Measurements from ENCODE around the gene FRS3. TPM values are rescaled to one million over a fixed set of nuclear protein-coding genes. Genes with fewer than 3 reads are reported as not detected.

FRS3 gene
- total RNA-seq, 1 donor from 2014 or later: 7.5 TPM

GRCh38 chr6:41728073-41728936, 51.4 kb downstream of the FRS3 start:
- no peak for DNase-seq (ENCODE audit: low spot score)

- no peak for DNase-seq (ENCODE audit: low spot score)
Observed at GRCh38 chr6:41727705-41728072, 52.0 kb downstream of the FRS3 start.

DNA sequence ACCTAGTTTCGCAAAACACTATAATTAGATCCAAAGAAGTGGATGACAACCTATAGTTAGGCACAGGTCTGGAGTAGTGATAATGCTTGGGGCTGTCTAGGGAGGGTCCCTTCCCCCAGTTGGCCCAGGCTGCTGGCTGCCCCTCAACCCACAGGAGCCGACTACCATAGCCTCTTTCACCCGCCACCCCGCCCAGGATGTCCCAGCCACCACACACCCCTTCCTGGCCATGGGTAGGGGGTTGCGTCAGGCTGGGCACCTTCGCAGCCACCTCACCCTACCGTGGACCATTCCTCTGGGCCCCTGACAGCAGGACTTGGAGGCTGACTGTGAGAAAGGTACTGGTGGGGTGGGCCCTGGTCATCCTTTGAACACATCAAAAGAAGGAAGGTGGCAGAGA, 52.8 kb downstream of the FRS3 start:
- no peak for DNase-seq (ENCODE audit: low spot score)

- no peak for DNase-seq (ENCODE audit: low spot score)
Observed at GRCh38 chr6:41724586-41725501, 54.9 kb downstream of the FRS3 start.

DNA sequence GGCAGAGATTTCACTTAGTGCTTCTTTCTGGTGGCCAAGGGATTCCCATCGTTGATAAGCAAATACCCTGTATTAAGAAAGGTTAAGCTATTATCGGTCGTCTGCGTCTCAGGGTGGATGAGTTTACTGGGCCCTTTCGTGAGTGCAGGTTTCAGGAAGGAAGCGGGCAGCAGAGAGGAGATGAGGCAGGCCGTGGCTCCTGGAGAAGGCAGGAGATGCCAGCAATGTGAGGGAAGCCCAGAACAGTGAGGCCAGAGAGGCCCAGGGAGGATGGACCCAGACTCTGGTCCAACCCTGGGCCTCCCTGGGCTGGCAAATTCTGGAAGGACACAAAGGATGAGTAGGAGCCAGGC, 55.5 kb downstream of the FRS3 start:
- no peak for DNase-seq (ENCODE audit: low spot score)

DNA sequence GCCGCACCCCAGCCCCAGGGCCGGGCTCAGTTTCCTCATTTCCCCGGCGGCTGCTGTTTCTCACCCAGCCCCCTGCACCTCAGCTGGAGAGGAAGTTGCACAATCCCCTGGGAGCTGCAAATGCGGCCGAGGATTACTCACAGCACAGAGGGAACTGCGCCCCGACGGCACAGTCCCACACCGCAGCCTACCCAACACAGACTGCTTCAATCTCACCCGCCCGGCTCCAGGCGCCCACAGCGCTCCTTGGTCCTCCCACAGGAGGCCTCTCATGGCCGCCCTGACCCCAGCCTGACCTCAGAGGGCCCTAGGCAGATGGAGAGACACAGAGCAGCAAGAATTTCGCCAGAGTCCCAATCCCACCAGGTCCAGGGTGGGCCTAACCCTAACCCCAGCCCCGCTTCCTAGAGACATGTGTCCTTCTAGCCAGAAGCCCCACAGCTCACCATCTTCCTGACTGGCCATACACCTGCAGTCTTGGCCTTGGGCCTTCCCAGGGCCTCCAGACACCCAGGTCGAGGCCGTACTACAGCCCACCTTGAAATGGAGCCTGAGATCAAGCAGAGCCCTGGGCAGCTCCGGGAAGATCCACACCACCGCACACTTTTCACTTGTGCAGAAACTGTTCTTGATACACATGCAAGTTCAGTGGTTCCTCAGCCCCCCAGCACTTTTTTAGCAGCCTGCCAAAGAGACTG, 56.0 kb downstream of the FRS3 start:
- peak; percentile 88 for DNase-seq (ENCODE audit: low spot score)

DNA sequence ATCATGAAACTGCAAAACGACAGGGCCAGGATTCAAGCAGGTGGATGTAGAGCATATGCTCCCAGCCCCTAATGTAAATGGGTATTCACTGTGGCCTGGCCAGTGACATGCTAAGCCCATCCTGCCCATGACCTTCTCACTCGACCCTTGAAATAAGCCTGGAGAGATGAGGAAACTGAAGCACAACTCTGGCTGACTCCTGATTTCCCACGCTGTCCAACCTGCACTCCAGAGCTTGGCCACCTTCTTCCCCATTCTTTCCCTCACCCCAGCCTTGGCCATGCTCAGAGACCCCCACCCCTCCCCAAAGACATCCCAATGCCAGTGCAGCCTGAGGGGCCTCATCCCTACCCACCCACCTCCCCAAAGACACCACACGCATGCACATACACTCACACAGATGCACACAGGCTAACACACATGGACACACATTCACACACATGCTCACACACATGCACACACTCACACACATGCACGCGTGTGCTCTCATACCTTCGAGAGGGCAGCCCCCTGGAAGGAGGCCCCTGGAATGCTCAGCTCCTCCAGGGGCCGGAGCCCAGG, 56.7 kb downstream of the FRS3 start:
- DNase-seq (ENCODE audit: low spot score): no peak

GRCh38 chr6:41721414-41721813, 58.3 kb downstream of the FRS3 start:
- DNase-seq (ENCODE audit: low spot score): no peak

- DNase-seq (ENCODE audit: low spot score): no peak
Observed at GRCh38 chr6:41720783-41721182, 58.9 kb downstream of the FRS3 start.

GRCh38 chr6:41720262-41720620, 59.5 kb downstream of the FRS3 start:
- DNase-seq (ENCODE audit: low spot score): no peak

Other genes starting within 250 kb of the FRS3 start
- 25.1 TPM for gene FOXP4, start 233.5 kb downstream of the FRS3 start, total RNA-seq
- 36.7 TPM for gene MDFI, start 141.4 kb downstream of the FRS3 start, total RNA-seq
- gene TFEB, start 44.3 kb downstream of the FRS3 start, total RNA-seq: 29.4 TPM
- gene PGC, start 32.5 kb downstream of the FRS3 start, total RNA-seq: not detected
- gene PRICKLE4, start 882 bp upstream of the FRS3 start, total RNA-seq: 14.2 TPM
- 209 TPM for gene TOMM6, start 7.8 kb upstream of the FRS3 start, total RNA-seq
- 6.0 TPM for gene USP49, start 115.5 kb upstream of the FRS3 start, total RNA-seq
- gene MED20, start 141.2 kb upstream of the FRS3 start, total RNA-seq: 23.8 TPM
- 24.6 TPM for gene BYSL, start 141.6 kb upstream of the FRS3 start, total RNA-seq
- 69.1 TPM for gene CCND3, start 161.9 kb upstream of the FRS3 start, total RNA-seq

Measured in ureter (tissue), 1 donor.